ENCODE data around the gene TMEM176B.
"Not testable (repeated sequence)": the region's sequence is repeated elsewhere in the genome, so short reads cannot be mapped to it uniquely, and the experiment has no call there.

Gene TMEM176B

GRCh38 chr7:150790416-150791075 lies 9.6 kb downstream of the TMEM176B start:
- DNase-seq (ENCODE audit: low read depth), result no peak

GRCh38 chr7:150788474-150789269 lies 11.5 kb downstream of the TMEM176B start:
- DNase-seq (ENCODE audit: low read depth), result no peak

GRCh38 chr7:150787321-150788281 lies 12.6 kb downstream of the TMEM176B start:
- DNase-seq (ENCODE audit: low read depth), result no peak

GRCh38 chr7:150784954-150785353 lies 15.2 kb downstream of the TMEM176B start:
- DNase-seq (ENCODE audit: low read depth), result no peak

GRCh38 chr7:150784120-150784736 lies 15.9 kb downstream of the TMEM176B start:
- no peak for DNase-seq (ENCODE audit: low read depth)

GRCh38 chr7:150781961-150782360 lies 18.2 kb downstream of the TMEM176B start:
- no peak for DNase-seq (ENCODE audit: low read depth)

GRCh38 chr7:150781103-150781502 lies 19.1 kb downstream of the TMEM176B start:
- no peak for DNase-seq (ENCODE audit: low read depth)

- DNase-seq (ENCODE audit: low read depth), result no peak
Observed at GRCh38 chr7:150780292-150780691, 19.9 kb downstream of the TMEM176B start.

GRCh38 chr7:150778738-150779301 lies 21.3 kb downstream of the TMEM176B start:
- peak; percentile 35 for DNase-seq (ENCODE audit: low read depth)

GRCh38 chr7:150778014-150778737 lies 22.0 kb downstream of the TMEM176B start:
- DNase-seq (ENCODE audit: low read depth), result no peak

- not testable (repeated sequence) for DNase-seq (ENCODE audit: low read depth)
Observed at GRCh38 chr7:150774131-150774530, 26.0 kb downstream of the TMEM176B start.

GRCh38 chr7:150769768-150770167 lies 30.4 kb downstream of the TMEM176B start:
- DNase-seq (ENCODE audit: low read depth), result no peak

GRCh38 chr7:150766334-150766709 lies 33.8 kb downstream of the TMEM176B start:
- DNase-seq (ENCODE audit: low read depth), result no peak

- no peak for DNase-seq (ENCODE audit: low read depth)
Observed at GRCh38 chr7:150759479-150759878, 40.7 kb downstream of the TMEM176B start.

GRCh38 chr7:150756858-150757257 lies 43.3 kb downstream of the TMEM176B start:
- DNase-seq (ENCODE audit: low read depth), result no peak

GRCh38 chr7:150756166-150756565 lies 44.0 kb downstream of the TMEM176B start:
- no peak for DNase-seq (ENCODE audit: low read depth)

- peak; percentile 55 for DNase-seq (ENCODE audit: low read depth)
Observed at GRCh38 chr7:150755473-150756099, 44.6 kb downstream of the TMEM176B start.

GRCh38 chr7:150754951-150755350 lies 45.2 kb downstream of the TMEM176B start:
- no peak for DNase-seq (ENCODE audit: low read depth)

GRCh38 chr7:150753826-150754603 lies 46.1 kb downstream of the TMEM176B start:
- no peak for DNase-seq (ENCODE audit: low read depth)

- no peak for DNase-seq (ENCODE audit: low read depth)
Observed at GRCh38 chr7:150753239-150753638, 46.9 kb downstream of the TMEM176B start.

Measured in stimulated activated CD8-positive, alpha-beta memory T cell treated with anti-CD3 and anti-CD28 coated beads, Interleukin-12 subunit alpha, Interleukin-12 subunit beta, amount 100 ng/mL, for 4 hours (primary cell).